Stimulated activated CD8-positive, alpha-beta memory T cell treated with anti-CD3 and anti-CD28 coated beads, Interleukin-4, amount 100 ng/mL, for 24 hours (primary cell): ENCODE results near the gene CCM2L.
"Not testable (repeated sequence)": the region's sequence is repeated elsewhere in the genome, so short reads cannot be mapped to it uniquely, and the experiment has no call there.

ENCODE experiments used
- DNase-seq: peaks from one replicate; pipeline ENCODE4 v3.0.0-alpha.2; 2020; ENCODE audit warnings: low read depth

CCM2L gene

DNA sequence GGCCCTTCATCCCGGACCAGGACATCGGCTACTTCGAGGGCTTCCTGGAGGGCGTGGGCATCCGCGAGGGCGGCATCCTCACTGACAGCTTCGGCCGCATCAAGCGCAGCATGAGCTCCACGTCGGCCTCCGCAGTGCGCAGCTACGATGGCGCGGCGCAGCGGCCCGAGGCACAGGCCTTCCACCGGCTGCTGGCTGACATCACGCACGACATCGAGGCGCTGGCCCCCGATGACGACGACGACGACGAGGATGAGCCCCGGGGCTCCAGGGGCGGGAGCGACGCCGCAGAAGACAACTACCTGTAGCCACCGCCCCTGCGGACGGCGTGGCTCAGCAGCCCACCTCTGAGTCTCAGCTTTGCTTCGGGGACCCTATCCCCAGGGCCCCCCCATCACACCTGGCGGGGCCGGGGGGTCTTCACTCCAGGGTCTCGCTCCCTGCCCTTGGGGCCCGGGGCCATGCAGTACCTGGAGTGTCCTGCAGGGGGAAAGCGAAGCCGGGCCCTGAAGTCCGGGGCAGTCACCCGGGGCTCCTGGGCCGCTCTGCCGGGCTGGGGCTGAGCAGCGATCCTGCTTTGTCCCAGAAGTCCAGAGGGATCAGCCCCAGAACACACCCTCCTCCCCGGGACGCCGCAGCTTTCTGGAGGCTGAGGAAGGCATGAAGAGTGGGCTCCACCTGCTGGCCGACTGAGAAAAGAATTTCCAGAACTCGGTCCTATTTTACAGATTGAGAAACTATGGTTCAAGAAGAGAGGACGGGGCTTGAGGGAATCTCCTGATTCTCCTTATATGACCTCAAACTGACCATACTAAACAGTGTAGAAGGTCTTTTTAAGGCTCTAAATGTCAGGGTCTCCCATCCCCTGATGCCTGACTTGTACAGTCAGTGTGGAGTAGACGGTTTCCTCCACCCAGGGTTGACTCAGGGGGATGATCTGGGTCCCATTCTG is 21.0 kb downstream of the CCM2L start:
- peak; percentile 31 for DNase-seq

DNA sequence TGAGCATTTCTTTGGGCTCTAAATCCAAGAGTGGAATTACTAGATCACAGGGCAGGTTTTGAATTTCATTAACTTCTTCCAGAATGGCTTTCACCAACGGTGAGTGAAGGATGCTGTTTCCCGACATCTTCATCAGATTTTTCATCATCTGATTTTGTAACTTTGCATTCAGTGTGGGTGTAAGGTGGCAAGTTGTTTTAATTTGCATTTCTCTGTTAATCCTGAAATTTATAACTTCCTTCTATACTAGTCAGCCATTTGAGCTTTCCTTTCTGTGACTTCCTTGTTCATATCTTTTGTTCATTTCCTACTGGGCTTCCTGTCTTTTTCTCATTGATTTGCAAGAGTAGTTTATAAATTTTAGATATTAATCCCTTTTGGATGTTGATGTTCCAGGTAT is 23.1 kb downstream of the CCM2L start:
- DNase-seq: no peak

DNA sequence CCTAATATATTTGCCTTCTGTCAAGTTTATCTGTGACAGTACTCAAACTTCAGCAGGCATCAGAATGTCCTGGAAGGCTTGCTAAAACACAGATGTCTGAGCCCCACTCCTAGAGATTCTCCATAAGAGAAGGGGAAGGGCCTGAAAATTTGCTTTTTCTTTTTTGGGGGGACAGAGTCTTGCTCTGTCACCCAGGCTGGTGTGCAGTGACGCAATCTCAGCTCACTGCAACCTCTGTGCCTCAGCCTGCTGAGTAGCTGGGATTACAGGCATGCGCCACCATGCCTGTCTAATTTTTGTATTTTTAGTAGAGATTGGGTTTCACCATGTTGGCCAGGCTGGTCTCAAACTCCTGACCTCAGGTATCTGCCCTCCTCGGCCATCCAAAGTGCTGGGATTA is 23.5 kb downstream of the CCM2L start:
- DNase-seq: not testable (repeated sequence)

DNA sequence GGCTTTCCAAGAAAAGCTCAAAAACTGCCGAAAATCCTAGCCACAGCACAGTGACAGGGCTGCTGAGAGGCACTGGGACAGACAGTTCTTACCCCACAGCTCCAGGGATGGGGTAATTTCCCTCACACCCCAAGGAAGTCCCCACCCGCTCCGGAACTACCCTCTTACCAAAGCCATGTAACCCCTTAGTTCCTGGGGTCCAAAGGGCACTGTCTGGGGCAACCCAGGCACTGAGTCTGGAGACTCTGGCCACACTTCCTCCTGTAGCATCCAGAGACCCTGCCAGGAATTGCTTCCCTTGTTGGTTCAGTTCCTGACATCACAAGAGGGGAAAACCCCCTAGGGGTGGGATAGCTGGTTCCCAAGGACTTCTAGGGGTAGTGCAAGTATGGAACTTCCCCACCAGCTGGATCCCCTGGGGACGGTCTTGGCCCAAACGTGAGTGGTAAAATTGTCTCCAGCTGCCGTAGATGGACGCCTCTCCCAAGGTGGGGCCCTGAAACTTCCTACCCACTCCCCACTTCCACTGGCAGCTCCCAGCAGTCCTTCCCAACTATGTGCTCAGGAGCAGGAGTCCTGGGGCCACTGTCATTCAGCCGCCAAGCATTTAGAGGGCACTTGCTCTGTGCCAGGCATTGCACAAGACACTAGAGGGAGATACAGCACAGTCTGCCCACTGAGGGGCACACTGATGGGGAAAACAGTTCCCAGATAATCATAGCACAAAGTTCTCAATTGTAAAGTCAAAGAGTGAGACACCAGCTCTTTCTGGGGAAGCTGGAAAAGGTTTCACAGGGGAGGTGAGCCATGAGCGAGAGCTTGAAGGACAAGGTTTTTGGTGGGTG is 24.6 kb downstream of the CCM2L start:
- no peak for DNase-seq

DNA sequence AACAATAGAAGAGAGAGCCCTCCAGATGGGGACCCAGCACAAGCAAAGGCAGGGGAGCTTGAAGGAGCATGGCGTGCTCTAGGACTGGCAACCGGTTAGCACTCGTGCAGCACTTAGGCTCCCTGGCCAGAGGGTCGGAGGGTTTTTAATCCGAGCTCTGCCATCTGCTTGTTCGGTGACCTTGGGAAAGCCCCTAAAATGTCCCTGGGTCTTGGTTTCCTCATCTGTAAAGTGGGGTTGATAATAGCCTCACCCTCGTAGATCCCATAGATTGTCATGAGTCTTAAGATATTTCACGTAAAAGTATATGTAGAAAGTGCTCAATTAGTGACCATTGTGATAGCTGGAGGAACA is 25.2 kb downstream of the CCM2L start:
- no peak for DNase-seq

DNA sequence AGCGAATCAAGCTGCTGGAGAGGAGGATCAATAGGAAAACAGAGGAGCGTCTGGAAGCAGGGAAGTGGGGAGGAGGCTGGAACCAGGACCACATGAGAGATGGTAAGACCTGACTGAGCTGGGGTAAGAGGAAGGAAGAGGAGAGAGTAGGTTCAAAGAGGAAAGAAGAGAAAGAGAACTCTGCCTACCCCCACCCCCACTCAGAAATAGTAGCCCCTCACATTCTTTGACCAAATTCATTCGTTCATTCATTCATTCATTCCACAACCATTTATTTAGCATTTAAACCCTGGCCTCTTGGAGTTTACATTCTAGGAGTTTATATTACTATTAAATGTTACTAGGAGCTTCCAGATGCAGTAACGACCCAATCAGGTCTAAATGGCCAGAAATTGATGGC is 26.0 kb downstream of the CCM2L start:
- DNase-seq: no peak

DNA sequence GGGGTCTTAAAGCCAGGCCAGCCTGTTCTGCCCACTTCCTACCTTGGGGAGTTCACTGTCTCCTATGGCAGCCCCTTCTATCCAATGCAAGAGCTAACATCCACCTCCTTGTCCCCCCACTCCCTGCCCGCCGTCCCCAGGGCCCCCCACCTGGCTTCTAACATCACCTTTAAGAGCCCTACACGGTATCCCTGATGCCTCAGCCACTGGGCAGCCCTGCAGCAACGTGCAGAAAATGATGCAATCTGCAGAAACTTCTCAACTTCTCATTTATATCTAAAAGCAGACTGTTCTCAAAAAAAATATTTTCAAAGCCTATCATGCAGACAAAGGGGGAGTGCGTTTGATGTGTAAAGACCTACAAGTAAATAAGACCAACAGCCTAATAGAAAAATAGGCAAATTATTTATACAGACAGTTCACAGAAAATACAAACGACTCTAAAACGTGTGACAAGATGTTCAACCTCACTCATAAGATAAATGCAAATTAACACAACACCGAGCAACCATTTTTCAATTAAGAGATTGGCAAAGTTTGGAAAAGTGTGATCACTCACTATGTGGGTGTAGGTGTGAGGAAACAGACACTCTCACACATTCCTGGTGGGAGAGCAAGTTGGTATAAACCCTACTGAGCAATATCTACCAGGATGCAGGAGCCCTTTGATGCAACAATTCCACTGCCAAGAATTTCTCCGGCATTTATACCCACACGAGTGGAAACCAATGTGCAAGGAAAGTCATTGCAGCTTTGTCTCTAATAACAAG is 26.7 kb downstream of the CCM2L start:
- DNase-seq: no peak

DNA sequence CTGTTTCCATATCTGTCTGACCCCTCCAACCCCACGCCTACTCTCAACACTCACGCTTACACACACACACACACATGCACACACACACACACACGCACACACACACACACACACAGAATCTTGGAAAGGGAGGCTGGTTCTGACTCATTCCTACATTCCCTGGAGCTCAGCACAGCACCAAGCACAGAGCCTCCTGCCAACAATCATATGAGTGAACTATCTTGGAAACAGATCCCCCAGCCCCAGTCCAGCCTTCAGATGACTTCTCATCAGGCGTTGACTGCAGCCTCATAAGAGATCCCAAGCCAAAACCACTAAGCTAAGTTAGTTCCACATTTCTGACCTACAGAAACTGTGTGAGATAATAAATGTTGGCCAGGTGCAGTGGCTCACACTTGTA is 27.7 kb downstream of the CCM2L start:
- no peak for DNase-seq

DNA sequence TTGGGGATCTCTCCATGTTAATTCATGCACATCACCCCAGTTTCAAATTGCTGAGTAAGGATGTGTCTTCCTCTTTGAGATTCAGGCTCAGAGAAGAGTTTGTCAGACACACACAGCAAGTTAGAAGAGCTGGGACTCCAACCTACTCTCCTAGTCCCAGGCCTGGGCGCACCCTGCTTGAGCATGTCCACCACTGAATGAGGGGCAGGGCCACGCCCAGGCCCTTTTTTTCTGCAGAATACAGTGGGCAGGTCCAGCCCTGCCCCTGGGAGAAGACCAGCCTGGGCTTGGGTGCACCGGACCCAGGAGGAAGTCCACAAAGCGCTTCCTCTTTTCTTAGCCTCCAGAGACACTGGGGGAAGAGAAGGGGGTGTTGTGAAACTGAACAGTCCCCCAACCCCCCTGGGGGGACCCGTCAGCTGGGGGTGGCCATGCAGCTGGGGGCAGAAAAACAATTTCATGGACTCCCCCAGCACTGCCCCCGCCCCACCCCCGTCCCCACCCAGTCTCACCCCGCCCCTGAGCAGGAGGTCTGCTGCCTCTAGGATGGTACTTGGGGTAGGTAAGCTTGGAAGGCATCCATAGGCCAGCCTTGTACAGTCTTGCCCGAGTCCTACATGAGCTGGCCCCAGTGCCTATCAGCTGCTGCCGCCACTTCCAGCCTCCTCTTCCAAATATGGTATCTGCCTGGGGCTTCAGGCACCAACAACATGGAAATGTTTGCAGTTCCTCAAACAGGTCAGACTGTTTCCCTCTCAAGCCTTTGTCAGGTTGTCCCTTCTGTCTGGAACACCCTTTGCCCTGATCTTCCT is 30.1 kb downstream of the CCM2L start:
- DNase-seq: no peak

DNA sequence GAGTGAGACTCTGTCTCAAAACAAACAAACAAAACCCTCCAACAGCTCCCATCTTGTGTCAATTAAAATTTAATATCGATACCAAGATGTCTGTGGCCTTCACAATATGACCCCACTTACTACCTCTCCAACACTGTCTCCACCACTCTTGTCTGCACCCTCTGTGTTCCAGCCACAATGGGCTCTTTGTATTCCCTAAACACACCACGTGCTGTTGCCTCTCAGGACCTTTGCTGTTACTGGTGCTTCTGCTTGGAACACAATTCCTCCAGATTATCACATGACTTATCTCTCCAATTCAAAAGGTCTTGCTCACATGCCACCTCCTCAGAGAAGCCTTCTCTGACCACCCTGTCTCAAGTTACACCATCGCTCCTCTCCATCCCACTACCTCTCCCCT is 35.8 kb downstream of the CCM2L start:
- DNase-seq: no peak

DNA sequence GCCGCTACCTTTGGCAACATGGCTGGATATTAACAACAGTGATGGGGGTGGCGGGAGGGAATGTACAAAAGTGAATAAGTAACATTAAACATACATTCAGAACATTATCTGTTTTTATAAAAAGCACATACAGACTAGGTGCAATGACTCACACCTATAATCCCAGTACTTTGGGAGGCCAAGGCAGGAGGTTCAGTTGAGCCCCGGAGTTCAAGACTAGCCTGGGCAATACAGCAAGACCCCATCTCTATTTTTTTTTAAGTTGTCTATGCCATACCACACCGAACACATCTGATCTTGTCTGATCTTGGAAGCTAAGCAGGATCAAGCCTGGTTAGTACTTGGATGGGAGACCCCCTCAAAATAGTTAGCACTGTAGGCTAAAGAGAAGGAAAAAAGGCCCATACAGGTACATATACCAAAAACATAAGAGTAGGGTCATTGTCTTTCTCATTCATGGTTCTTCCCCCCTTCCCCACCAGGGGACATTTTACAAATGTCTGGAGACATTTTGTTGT is 40.1 kb downstream of the CCM2L start:
- DNase-seq: no peak

DNA sequence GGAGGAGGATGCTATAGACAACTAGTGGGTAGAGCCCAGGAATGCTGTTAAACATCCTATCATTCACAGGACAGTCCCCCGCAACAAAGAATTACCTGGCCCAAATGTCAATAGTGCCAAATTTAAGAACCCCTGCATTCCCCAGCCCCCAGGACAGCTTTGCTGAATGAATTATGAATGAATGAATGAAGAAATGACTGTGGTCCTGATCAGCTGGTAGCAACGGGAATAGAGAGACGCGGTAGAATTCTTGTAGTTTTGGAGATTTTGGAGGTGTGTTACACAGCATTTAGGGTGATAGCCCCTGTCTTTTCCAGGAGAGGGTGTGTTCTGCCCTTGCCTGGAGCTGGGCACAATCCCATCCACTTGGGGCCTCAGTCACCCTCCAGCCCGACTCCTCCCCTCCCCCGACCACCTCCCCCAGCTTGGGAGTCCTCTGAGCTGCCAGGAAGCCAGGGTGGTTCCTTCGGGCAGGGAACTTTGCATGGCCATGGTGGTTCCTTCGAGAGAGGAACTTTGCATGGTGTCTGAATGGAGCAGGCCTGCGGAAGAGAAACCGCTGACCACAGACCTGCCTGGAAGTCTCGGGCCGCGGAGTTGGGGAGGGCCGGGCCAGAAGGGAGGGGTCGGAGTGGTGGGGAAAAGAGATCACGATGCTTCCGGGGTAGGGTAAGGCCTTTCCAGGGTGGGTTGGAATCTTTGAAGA is 40.8 kb downstream of the CCM2L start:
- DNase-seq: no peak

DNA sequence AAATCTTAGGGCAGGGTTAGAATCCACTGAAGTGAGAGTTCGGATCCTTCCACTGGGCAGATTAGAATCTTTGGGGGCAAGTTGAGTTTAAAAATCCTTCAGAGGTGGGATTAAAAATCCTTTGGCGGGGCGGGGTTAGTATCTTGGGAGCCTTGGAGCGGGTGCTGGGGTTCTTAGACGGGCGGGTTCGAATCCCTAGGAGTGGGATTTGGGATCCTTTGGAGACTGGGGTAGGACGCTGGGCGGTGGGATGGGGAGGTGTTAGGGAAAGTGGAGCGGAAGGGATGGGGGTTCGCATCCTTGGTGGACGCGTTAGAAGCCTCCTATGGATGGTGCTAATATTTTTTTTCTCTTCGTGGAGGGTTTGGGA is 41.5 kb downstream of the CCM2L start:
- DNase-seq: no peak

DNA sequence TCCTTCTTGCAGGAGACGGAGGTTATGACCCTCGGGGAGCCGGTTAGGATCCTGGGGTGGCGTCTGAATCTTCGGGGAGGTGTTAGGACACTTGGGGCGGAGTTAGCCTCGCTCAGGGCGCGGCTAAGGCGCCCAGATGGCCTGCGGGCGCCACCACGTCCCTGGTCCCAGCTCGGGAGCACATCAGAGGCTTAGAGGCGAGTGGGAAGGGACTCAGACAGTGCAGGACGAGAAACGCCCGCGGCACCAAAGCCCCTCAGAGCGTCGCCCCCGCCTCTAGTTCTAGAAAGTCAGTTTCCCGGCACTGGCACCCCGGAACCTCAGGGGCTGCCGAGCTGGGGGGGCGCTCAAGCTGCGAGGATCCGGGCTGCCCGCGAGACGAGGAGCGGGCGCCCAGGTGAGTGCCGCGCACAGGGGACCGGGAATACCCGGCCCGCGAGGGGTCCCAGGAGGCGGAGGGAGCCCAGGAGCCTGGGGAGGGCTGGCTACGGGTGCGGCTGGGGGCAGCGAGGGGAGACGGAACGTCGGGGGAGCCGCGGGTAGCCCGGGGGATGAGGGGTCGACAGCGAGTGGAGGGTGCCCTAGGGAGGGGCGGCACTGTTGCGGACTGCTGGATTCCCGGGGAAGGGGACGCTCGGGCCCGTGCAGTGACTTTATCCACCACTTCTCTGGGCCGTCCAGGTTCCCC is 42.0 kb downstream of the CCM2L start, which contains the start of gene HCK:
HCK (plus strand) TSS at position 153 of the 688 bp plus-strand sequence.
- DNase-seq: no peak

DNA sequence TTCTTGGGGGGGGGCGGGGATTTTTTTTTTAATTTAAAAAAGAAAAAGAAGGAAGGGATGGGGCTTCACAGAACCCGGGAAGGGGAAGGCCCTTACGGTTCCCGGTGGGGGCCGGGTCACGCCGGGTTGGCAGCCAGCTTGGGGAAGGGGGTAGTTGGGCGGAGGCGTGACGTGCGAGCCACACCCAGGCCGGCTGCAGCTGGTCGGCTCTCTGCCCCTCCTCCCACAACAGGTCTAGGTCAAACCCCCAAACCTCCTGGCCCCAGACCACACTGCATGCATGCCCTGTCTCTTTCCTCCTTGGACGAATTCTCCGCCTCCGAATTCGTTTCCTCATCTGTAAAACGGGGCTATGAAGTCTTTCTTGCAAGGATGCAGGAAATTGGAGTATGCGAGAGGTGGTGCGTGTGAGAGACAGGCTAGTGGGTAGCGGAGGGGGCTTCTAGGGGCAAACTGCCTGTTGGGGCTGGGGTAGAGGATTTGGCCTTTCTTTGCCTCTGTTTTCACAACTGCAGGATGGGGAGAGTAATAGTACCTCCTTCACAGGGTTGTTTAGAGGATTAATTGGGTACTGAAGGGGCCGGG is 42.6 kb downstream of the CCM2L start:
- no peak for DNase-seq

DNA sequence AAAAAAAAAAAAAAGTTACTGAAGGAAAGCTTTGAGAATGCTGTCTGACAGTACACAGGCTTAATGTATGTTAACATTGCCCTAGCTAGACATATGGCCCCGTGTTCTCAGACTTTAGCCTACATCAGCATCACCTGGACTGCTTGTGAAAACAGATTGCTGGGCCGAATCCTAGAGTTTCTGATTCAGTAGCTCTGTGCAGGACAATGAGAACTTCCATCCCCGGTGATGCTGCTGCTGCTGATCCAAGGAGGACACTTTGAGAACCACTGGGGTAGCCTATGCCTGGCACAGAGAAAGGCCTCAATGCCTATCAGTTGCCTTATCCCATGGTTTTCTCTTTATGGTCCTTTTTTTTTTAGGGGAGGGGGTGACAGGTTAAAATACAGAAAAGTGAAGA is 43.4 kb downstream of the CCM2L start:
- DNase-seq: no peak

DNA sequence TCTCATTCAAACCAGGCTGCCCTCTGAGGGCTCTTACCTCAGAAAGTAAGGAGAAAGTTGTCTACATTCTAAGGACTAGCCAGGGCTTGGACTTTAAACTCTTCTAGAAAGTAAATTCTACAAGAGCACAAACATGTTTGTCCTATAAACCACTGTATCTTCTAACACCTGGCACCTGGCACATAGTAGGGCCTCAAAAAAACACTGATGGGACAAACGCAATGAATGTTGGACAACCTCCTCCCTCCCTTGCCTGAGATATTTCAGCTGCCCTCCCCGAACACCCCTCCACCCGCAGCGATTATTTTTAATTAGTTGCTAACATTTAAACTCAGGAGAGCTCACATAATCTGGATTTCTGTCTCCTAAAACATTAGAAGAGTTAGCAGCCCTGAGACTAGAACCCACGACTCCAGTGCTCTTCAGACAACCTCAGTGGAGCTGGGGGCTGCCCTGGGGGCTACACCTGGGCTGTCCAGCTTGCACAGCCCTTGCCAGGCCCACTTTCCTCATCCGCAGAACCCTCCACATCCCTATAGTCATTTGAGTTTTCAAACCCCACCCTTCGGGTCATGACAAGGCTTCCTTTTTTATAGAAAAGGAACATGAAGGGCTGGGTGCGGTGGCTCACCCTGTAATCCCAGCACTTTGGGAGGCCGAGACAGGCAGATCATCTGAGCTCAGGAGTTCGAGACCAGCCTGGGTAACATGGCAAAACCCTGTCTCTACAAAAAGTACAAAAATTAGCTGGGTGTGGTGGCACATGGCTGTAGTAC is 46.7 kb downstream of the CCM2L start:
- DNase-seq: no peak

DNA sequence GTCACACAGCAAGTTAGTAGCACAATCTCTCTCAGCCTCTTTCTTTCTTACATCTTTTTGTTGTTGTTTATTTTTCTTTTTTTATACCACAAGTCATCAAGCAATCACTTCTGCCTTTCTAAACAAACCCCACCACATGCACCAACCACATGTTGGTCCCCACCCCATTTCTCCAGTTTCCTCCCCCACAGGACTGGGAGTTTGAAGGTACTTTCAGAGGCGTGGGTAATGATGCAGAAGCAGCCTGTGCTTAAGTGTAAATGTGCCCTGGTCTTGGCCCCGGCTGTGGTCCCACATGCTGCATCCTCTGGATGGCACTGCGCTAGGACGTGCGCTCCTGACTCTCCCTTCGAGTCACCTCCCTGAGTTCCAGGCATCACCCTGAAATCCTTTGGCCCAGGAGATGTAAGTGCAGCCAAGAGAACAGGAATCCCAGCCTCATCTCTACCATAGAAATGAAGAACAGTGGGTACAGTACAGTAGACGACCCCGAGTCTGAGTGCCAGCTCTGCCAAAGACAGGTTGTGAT is 47.5 kb downstream of the CCM2L start:
- no peak for DNase-seq

DNA sequence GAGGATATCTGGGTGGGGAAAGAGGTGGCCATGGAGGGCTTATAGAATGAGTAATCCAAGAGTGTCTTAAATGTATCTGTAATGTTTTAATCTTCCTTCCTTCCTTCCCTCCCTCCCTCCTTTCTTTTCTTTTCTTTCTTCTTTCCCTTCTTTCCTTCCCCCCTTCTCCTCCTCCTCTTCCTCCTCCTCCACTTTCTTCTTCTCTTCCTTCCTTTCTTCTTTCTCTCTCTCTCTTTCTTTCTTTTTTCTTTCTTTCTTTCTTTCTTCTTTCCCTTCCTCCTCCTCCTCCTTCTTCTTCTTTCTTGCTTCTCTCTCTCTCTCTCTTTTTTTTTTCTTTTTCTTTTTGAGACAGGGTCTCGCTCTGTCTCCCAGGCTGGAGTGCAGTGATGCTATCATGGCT is 49.0 kb downstream of the CCM2L start:
- no peak for DNase-seq
